Measurements from ENCODE around the gene CDK6.
"Not testable (repeated sequence)": the region's sequence is repeated elsewhere in the genome, so short reads cannot be mapped to it uniquely, and the experiment has no call there.

Gene CDK6

DNA sequence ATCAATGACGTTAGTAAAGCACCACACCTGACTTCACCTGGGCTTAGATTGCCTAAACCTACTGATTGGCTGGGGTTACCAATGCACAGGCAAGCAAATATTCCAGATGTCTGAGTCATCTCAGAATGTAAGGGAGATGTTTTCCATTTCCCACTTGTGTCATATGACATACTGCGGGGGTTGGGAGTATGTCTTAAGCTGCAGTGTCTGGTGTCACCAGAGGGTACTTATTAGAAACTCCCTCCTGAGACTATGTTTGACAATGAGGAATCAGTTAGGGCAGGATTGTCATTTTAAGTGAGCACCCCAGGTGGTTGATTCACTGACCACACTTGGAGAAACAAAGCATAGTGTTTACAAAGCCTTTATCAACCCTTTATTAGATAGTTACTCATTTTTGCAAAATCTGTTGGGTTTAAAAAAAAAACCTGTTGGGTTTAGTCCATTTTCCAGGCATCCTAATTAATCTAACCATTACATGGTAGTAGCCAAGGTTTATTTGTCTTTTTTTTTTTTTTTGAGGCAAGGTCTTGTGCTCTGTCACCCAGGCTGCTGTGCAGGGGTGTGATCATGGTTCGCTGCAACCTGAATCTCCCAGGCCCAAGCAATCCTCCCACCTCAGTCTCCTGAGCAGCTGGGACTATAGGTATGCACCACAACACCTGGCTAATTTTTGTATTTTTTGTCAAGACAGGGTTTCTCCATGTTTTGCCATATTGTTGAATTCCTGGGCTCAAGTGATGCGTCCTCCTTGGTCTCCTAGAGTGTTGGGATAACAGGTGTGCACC, 72.5 kb downstream of the CDK6 start:
- DNase-seq (ENCODE audit: low spot score in 2 of 2) (no peak), ATAC-seq (ENCODE audit: low read depth) (no peak)
- Mint-ChIP-seq H3K27ac (no peak overlapping the region), H3K4me3 (no peak overlapping the region), H3K36me3 (peaks cover 13% of the 10 kb centered on the region), H3K9me3 (no peaks in the 10 kb centered on the region), H3K27me3 (no peaks in the 10 kb centered on the region), H3K4me1 (peaks cover 6% of the 10 kb centered on the region)

DNA sequence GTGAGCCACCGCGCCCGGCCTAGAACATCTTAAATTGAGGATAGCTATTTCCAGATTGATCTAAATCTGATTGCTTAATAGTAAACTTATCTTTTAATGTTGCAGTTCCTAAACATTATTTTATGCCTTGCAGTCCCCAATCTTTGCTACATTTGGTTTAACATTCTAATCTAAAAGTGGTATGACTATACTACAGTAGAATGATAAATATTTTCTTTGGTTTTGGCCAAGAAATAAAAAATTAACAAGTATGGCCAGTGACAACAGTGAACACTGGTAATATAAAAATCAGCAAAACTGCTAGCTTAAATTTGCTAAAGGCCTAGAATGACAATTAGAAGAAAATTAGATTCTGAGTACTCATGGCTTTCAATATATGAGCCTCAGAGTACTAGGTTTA, 73.5 kb downstream of the CDK6 start:
- no peaks in the 10 kb centered on the region for H3K27me3 Mint-ChIP-seq
- DNase-seq (ENCODE audit: low spot score in 2 of 2) (no peak), ATAC-seq (ENCODE audit: low read depth) (no peak)
- H3K4me3 Mint-ChIP-seq: no peak overlapping the region
- H3K9me3 Mint-ChIP-seq: no peaks in the 10 kb centered on the region
- peaks cover 10% of the 10 kb centered on the region for H3K36me3 Mint-ChIP-seq
- H3K27ac Mint-ChIP-seq: no peak overlapping the region
- peaks cover 2% of the 10 kb centered on the region for H3K4me1 Mint-ChIP-seq

DNA sequence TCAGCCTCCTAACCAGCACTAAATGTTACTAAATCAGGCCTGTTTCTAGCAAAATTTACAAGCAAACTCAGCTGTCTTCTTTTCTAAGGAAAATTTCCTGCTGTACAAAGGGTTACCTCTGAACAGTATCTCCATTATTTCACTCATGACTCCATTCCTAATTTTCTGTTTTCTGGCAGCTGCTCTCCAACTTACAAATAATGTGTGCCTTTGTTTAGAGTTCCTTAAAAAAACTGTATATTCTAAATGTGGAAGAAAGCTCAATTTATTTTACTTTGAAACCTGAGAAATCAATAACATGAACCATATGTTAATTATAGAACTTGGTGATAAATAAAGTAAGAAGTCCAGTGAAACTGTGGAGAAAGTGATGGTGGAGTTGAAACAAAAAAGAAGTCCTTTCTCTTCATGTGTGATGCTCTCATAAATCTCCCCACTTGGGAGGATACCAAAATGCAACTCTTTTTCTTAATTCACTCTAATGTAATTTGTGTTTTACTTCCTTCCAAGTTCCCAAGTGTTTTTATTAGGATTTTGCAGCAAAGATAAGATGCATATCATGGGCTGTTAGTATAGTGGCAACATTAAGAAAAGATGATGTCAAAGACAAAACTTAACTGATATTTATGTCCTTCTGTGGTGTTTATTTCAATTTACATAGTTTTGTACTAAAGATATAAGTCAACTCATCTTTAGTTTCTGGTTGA, 74.8 kb downstream of the CDK6 start:
- no peaks in the 10 kb centered on the region for H3K4me1 Mint-ChIP-seq
- DNase-seq (ENCODE audit: low spot score in 2 of 2) (no peak), ATAC-seq (ENCODE audit: low read depth) (no peak)
- H3K9me3 Mint-ChIP-seq: peaks cover 2% of the 10 kb centered on the region
- H3K36me3 Mint-ChIP-seq: peaks cover 14% of the 10 kb centered on the region
- no peak overlapping the region for H3K4me3 Mint-ChIP-seq
- H3K27me3 Mint-ChIP-seq: no peaks in the 10 kb centered on the region
- H3K27ac Mint-ChIP-seq: no peak overlapping the region

DNA sequence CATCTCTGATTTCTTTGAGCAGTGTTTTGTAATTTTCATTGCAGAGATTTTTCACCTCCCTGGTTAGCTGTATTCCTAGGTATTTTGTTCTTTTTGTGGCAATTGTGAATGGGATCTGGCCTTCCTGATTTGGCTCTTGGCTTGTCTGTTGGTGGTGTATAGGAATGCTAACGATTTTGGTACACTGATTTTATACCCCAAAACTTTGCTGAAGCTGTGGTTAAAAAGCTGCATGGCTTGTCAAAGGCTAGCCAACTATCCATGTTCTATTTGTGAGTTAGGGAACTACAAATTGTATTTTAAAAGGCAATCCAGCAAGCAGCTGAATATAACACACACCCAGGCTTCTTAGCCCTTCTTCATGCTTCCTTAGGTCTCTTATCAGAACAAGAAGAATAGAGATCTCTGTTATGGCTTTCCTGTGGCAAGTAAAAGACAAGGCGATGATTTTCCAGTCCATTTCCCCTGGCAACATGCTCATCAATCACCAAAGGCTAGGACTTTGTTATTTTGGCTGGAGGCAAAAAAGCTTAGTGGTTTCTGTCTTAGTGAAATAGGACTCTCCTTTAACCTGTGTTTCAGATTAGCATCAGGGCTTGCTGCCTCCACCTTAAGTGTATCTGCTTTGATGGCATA, 77.5 kb downstream of the CDK6 start:
- no peak overlapping the region for H3K4me3 Mint-ChIP-seq
- no peaks in the 10 kb centered on the region for H3K27me3 Mint-ChIP-seq
- no peaks in the 10 kb centered on the region for H3K4me1 Mint-ChIP-seq
- peaks cover 2% of the 10 kb centered on the region for H3K9me3 Mint-ChIP-seq
- ATAC-seq (ENCODE audit: low read depth): no peak
- DNase-seq (ENCODE audit: low spot score in 2 of 2): no peak
- no peak overlapping the region for H3K27ac Mint-ChIP-seq
- peaks cover 11% of the 10 kb centered on the region for H3K36me3 Mint-ChIP-seq

DNA sequence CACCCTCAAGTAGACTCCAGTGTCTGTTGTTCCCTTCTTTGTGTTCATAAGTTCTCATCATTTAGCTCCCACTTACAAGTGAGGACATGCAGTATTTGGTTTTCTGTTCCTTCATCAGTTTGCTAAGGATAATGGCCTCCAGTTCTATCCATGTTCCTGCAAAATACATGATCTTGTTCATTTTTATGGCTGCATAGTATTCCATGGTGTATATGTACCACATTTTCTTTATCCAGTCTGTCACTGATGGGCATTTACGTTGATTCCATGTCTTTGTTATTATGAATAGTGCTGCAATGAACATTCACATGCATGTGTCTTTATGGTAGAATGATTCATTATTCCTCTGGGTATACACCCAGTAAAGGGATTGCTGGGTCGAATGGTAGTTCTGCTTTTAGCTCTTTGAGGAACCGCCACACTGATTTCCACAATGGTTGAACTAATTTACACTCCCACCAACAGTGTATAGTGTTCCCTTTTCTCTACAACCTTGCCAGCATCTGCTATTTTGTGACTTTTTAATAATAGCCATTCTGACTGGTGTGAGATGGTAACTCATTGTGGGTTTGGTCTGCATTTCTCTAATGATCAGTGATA, 79.0 kb downstream of the CDK6 start:
- not testable (repeated sequence) for H3K4me1 Mint-ChIP-seq; ATAC-seq (ENCODE audit: low read depth); DNase-seq (ENCODE audit: low spot score in 2 of 2); H3K27me3 Mint-ChIP-seq; H3K27ac Mint-ChIP-seq; H3K4me3 Mint-ChIP-seq; H3K9me3 Mint-ChIP-seq
- H3K36me3 Mint-ChIP-seq: peaks cover 11% of the 10 kb centered on the region

DNA sequence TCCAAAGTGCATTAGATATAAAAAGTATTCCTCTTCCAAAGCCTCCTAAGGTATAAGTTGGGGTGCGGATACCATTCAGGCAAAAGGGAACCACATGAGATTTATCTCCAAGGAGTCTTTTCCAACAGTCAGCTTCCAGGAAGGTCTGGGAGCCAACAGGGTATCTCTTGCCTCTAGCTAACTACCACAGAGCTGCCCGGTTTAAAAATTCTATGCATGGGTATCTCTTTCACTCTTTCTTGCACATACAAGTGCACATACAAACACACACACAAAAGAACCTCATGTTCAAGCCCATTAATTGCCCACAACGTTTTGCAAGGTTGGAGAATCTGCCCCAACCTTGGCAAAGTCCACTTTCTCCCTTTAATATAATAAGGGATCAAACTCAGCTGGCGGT, 80.7 kb downstream of the CDK6 start:
- no peak for ATAC-seq (ENCODE audit: low read depth)
- no peak for DNase-seq (ENCODE audit: low spot score in 2 of 2)
- Mint-ChIP-seq H3K27me3 (no peaks in the 10 kb centered on the region), H3K27ac (no peak overlapping the region), H3K9me3 (peaks cover 2% of the 10 kb centered on the region), H3K4me3 (no peak overlapping the region), H3K36me3 (peaks cover 5% of the 10 kb centered on the region), H3K4me1 (peaks cover 2% of the 10 kb centered on the region)

DNA sequence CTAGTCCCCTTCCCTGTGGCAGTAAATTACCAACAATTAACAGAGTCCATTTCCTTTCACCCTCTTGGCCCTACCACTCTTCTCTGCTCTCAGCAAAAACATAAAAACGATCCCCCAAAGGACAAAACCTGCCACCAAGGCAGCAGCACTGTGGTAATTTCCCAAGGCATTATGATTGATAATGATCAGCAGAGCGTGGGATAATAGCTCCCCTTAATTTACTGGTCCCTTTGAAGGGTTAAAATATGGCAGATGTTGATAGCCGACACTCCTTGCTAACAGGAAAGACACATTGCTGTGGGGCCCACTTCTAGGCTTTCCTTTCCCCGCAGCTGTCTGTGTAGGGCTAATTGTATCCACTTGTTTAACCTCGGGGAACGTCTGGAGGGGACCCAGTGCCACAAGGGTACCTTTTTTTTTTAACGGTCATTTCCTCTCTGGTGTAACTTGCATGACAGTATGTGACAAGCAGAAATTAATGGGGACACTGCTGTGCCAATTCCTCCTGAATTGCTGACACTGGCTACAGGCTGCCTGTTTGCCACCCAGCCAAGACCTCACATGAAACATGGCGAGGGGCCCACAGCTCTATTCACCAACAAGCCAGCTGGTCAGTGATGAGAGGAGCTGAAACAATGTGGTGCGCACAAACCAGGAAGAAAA, 81.3 kb downstream of the CDK6 start:
- no peak overlapping the region for H3K4me3 Mint-ChIP-seq
- peaks cover 2% of the 10 kb centered on the region for H3K9me3 Mint-ChIP-seq
- H3K27me3 Mint-ChIP-seq: no peaks in the 10 kb centered on the region
- H3K27ac Mint-ChIP-seq: no peak overlapping the region
- DNase-seq (ENCODE audit: low spot score in 2 of 2): no peak
- H3K4me1 Mint-ChIP-seq: peaks cover 2% of the 10 kb centered on the region
- H3K36me3 Mint-ChIP-seq: peaks cover 5% of the 10 kb centered on the region
- no peak for ATAC-seq (ENCODE audit: low read depth)

DNA sequence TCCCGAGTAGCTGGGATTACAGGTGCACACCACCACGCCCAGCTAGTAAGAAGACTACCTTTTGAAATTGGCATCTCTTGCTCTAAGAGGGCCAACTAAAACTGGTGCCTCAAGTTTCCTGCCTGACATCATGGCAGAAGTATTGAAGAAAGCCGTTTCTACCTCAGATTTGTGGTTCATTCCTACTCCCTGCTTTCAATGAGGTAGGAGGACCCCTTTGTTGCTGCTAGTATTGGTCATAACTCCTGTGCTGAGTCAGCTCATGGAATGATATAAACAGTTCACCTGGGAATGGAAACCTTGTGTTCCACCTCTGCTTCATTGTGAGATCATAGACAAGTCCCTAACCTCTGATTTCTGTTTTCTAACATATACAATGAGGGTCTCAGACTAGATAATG, 82.8 kb downstream of the CDK6 start:
- Mint-ChIP-seq H3K27me3 (no peaks in the 10 kb centered on the region), H3K9me3 (peaks cover 2% of the 10 kb centered on the region), H3K27ac (no peak overlapping the region), H3K4me1 (peaks cover 10% of the 10 kb centered on the region), H3K4me3 (no peak overlapping the region), H3K36me3 (peaks cover 5% of the 10 kb centered on the region)
- ATAC-seq (ENCODE audit: low read depth) (no peak), DNase-seq (ENCODE audit: low spot score in 2 of 2) (no peak)

DNA sequence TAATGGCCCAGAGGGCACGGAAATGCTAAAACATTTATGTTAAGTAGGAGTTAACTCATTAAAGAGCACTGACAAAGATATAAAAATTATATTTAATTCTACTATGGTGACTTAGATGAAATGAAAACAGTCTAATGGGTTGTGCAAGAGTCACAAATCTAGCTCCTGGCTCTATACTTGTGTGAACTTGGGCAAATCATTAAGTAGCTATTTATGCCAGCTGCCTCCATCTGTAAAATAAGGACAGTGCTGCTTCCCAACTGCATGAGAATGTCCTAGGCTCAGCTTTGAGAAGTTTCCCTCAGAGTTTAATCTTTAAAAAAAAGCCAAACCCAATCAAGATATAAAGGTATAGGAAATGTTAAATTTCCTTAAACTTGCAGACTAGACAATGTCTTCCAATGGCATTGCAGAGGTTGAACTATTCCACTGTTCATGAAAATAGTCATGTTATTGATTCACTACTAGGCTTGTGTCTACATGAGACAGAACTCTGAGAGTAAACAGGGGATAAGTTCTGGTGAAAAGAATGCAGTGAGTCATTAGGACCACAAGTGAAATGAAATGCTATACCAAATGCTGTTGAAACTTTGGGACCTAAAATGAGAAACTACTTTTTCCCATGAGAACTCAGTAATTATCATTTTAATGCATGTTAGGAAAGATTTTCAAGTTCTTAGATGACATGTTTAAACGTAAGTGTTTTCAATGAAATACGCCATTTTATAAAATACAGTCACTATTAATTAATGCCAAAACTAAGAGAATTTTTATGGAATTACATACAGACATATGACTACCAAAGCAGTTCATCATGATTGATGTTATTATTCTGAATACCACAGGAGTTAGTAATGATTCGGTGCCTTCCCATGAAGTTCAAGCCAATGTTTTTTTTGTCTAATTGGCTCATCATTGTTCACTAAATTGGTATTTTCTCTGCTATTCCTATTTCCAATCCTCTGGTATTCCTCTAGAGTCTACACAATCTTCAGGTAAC, 84.2 kb downstream of the CDK6 start:
- ATAC-seq (ENCODE audit: low read depth) (no peak), DNase-seq (ENCODE audit: low spot score in 2 of 2) (no peak)
- peaks cover 10% of the 10 kb centered on the region for H3K4me1 Mint-ChIP-seq
- H3K4me3 Mint-ChIP-seq: no peak overlapping the region
- no peaks in the 10 kb centered on the region for H3K27me3 Mint-ChIP-seq
- H3K27ac Mint-ChIP-seq: no peak overlapping the region
- H3K36me3 Mint-ChIP-seq: peaks cover 1% of the 10 kb centered on the region
- peaks cover under 1% of the 10 kb centered on the region for H3K9me3 Mint-ChIP-seq

DNA sequence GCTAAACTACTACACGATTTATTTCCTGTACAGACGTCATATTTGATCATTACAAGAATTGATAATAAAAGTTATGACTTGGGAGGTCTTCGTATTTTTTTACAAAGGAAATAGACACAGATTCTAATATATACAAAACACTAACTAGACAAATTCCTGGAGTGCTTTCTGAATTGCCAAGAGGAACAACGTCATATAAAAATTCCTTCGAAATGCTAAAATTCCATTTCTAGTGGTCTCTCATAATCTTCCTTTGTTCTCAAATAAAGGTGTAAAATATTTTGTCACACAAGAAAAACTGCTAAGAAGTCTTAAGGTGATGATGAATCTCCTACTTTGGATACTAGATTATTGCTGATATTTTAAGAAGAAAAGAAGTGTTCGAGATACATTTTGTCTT, 85.4 kb downstream of the CDK6 start:
- H3K27ac Mint-ChIP-seq: no peak overlapping the region
- ATAC-seq (ENCODE audit: low read depth) (no peak), DNase-seq (ENCODE audit: low spot score in 2 of 2) (no peak)
- peaks cover 10% of the 10 kb centered on the region for H3K4me1 Mint-ChIP-seq
- no peaks in the 10 kb centered on the region for H3K36me3 Mint-ChIP-seq
- no peak overlapping the region for H3K4me3 Mint-ChIP-seq
- no peaks in the 10 kb centered on the region for H3K9me3 Mint-ChIP-seq
- H3K27me3 Mint-ChIP-seq: no peaks in the 10 kb centered on the region

DNA sequence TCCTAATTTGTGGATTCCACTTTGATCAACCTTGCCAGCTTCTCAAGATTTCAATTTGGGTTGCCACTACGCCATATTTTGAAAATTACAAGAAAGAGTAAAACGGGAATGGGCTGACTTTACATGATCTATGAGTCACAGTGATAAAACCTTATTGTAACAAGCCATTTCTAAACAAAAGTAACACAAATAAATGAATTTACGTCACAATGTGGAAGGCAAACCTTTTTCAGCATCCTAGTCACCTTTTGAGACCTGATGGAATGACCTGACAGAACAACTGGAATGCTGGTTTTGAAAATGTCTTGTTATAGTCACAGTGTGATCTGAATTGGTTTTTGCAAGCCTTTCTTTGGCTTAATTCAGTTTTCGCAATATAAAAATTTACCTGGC, 85.9 kb downstream of the CDK6 start:
- H3K9me3 Mint-ChIP-seq: no peaks in the 10 kb centered on the region
- H3K4me3 Mint-ChIP-seq: no peak overlapping the region
- H3K4me1 Mint-ChIP-seq: peaks cover 10% of the 10 kb centered on the region
- H3K27me3 Mint-ChIP-seq: no peaks in the 10 kb centered on the region
- no peaks in the 10 kb centered on the region for H3K36me3 Mint-ChIP-seq
- no peak overlapping the region for H3K27ac Mint-ChIP-seq
- ATAC-seq (ENCODE audit: low read depth): no peak
- DNase-seq (ENCODE audit: low spot score in 2 of 2): no peak

DNA sequence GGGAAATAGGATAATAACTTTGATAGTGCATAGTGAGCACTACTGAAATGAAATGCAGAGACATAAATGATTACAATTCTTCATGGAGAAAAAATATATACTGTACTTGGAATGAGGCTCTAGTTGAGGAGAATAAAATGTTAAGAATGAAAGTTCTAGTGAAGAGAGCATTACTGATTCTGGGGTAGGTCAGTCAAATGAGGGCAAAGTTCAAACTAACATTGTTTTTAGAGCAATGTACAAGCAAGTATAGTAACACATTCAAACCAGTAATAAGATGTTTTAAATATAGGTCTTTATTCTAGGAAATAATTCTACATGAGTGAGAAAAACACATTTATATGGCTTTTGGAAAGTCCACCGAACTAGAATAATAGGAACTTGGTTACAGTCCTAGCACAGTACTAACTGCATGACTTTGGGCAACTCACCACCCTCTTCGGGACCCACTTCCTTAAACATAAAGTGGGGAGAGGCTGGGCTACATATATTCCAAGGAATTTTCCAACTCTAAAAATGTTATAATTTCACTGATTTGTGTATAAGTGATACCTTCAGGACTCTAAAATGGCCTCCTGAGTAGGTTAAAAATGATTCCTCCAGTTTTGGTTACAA, 86.4 kb downstream of the CDK6 start:
- H3K9me3 Mint-ChIP-seq: no peaks in the 10 kb centered on the region
- ATAC-seq (ENCODE audit: low read depth) (no peak), DNase-seq (ENCODE audit: low spot score in 2 of 2) (no peak)
- H3K36me3 Mint-ChIP-seq: no peaks in the 10 kb centered on the region
- no peak overlapping the region for H3K27ac Mint-ChIP-seq
- H3K4me1 Mint-ChIP-seq: peaks cover 10% of the 10 kb centered on the region
- no peak overlapping the region for H3K4me3 Mint-ChIP-seq
- H3K27me3 Mint-ChIP-seq: no peaks in the 10 kb centered on the region

DNA sequence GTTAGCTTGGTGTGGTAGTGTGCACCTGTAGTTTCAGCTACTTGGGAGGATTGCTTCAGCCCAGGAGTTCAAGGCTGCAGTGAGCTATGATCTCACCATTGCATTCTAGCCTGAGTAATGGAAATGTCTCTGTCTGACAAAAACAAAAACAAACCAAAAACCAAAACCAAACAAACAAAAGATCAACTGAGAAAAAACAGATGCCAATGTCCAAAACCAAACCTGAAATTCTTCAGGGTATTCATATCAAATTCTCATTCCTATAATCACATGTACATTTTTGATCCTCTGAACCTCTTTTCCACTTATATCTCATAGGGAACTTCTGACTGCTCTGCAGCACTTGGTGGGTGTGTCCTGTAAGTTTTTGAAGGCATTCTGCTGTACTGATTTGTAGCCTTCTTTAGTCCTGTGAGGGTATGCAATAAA, 87.0 kb downstream of the CDK6 start:
- no peaks in the 10 kb centered on the region for H3K36me3 Mint-ChIP-seq
- peaks cover 10% of the 10 kb centered on the region for H3K4me1 Mint-ChIP-seq
- H3K4me3 Mint-ChIP-seq: no peak overlapping the region
- H3K27me3 Mint-ChIP-seq: no peaks in the 10 kb centered on the region
- DNase-seq (ENCODE audit: low spot score in 2 of 2): no peak
- ATAC-seq (ENCODE audit: low read depth): no peak
- H3K27ac Mint-ChIP-seq: no peak overlapping the region
- H3K9me3 Mint-ChIP-seq: no peaks in the 10 kb centered on the region

Data from memory B cell (primary cell).